HL-60 (cell line): Measurements from ENCODE around the gene FOXK2.

ENCODE experiments used
- CTCF ChIP-seq: IDR thresholded peaks from one replicate; pipeline ENCODE4 v1.5.1; 2011; ENCODE audit warnings: low read length, control low read depth, inconsistent platforms; ENCODE audit not compliant: insufficient read depth
- GABPA ChIP-seq: IDR thresholded peaks from 2 replicates; pipeline ENCODE4 v1.6.1; 2012; ENCODE audit warnings: low read depth
- POLR2AphosphoS5 ChIP-seq: IDR thresholded peaks from 2 replicates; pipeline ENCODE4 v1.6.1; 2012; ENCODE audit warnings: low read depth
- REST ChIP-seq: IDR thresholded peaks from 2 replicates; pipeline ENCODE4 v1.6.1; 2012; ENCODE audit warnings: low read depth; ENCODE audit not compliant: insufficient replicate concordance

- no peak for TF ChIP-seq CTCF
- no peak for TF ChIP-seq POLR2AphosphoS5
- TF ChIP-seq REST, result no peak
- TF ChIP-seq GABPA, result no peak
Measured at GRCh38 chr17:82615084-82616020, 95.8 kb downstream of the FOXK2 start.
